Right cardiac atrium (tissue), 5 donors: ENCODE results near the gene GOLIM4. TPM values are rescaled to one million over a fixed set of nuclear protein-coding genes. Genes with fewer than 3 reads are reported as not detected.
A peak's percentile ranks its signal among the peaks of the same experiment; 100 is the strongest.
"Not testable (repeated sequence)": the region's sequence is repeated elsewhere in the genome, so short reads cannot be mapped to it uniquely, and the experiment has no call there.

Source experiments
- ATAC-seq, 2 donors: fragments of 200-7000 bp; cut with Tn5 transposase; one replicate each; pipeline versions ENCODE4 v1.8.0 to v1.9.1; 2020; ENCODE audit warnings: moderate library complexity in 2 of 2, mild to moderate bottlenecking in 1 of 2
- DNase-seq, 3 donors: peaks; one replicate each; pipeline ENCODE4 v3.0.0-alpha.2; 2020
- H3K27ac ChIP-seq: one replicate; pipeline ENCODE4 v1.5.1; 2013; ENCODE audit warnings: mild to moderate bottlenecking, low read length, control low read depth, moderate library complexity
- H3K27me3 ChIP-seq: one replicate; pipeline ENCODE4 v1.6.1; 2013; ENCODE audit not compliant: control insufficient read depth, insufficient read depth
- H3K4me1 ChIP-seq: one replicate; pipeline ENCODE4 v1.6.1; 2013; ENCODE audit warnings: low read length; ENCODE audit not compliant: control insufficient read depth, insufficient read depth
- H3K4me3 ChIP-seq: one replicate; pipeline ENCODE4 v1.5.1; 2013; ENCODE audit warnings: low read length, control low read depth
- H3K9me3 ChIP-seq: one replicate; pipeline ENCODE4 v1.6.1; 2013; ENCODE audit warnings: low read length; ENCODE audit not compliant: control insufficient read depth
- WGBS: extraction: QIAGEN DNeasy Blood & Tissue Kit; methylation state at CpG from one replicate; pipeline ENCODE4 v1.1.7; 2013; 5-methylcytosine and 5-hydroxymethylcytosine counted together
- intact Hi-C, 4 donors: fragments of 100-400 bp; cut with DNase I; formaldehyde crosslinking; loops; one replicate each; pipeline versions ENCODE4 v1.11.0 to v1.14.0; 2022 to 2023
- polyA plus RNA-seq: library from polyadenylated mRNA; stranded (reverse); fragments of 200-250 nt; gene quantifications from one replicate; pipeline ENCODE4 v1.2.3, GENCODE V29; 2013
- total RNA-seq, 4 donors: library from RNA; stranded (reverse); fragmentation: NEBNext Ultra II Directional; extraction: Animal tissue kit (Norgen Biotek cat#: 25700); gene quantifications; one replicate each; pipeline ENCODE4 v1.2.1, GENCODE V29; 2021
- donor health status: healthy with polysubstance abuse.
- donor health status: DM: no; HTN: yes; CAD: no.
- donor health status: DM: no; HTN: no; CAD: no.
- donor health status: DM: no; HTN: yes; CAD: no; lungs with severe emphysema.
- donor health status: DM: yes; HTN: yes; CAD: no.

GOLIM4 gene
- total and polyA plus RNA-seq, 5 donors, result 33.5 to 73.7 (median 65.3) TPM

DNA sequence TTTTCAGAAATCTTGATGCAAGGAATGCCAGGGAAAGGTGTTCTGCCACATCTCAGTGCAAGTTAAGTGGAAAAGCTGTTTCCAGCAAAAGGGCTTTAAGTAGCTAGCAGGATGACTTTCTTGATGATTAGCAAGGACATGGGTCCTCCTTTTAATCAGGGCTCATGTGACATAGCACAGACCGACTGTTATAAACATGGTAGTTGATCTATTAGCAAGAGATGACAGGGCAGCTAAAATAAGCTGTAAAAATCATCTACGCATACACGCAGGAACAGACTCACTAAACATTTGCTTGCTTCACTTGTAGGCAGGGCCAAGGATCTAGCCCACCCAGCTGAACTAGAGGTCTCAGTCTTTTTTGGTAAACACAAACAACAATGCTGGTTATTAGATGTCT lies 69.0 kb downstream of the GOLIM4 start:
- no peaks in the 10 kb centered on the region for H3K27me3 ChIP-seq
- H3K4me1 ChIP-seq, result no peaks in the 10 kb centered on the region
- H3K9me3 ChIP-seq, result no peaks in the 10 kb centered on the region
- H3K27ac ChIP-seq, result peak overlapping the region; percentile 67
- H3K4me3 ChIP-seq, result no peak overlapping the region
- peak; percentile 61 to 70 for ATAC-seq
- intact Hi-C loops, result no loop called here
- WGBS, result 74% methylated on average over 3 of the region's 3 CpGs
- DNase-seq, result no peak

- no peak for ATAC-seq
- intact Hi-C loops, result no loop called here
- Histone ChIP-seq H3K27me3 (no peaks in the 10 kb centered on the region), H3K4me3 (no peak overlapping the region), H3K9me3 (no peaks in the 10 kb centered on the region), H3K27ac (no peak overlapping the region), H3K4me1 (no peaks in the 10 kb centered on the region)
- no peak for DNase-seq
These were observed 70.6 kb downstream of the GOLIM4 start for GRCh38 chr3:168025076-168025475.

DNA sequence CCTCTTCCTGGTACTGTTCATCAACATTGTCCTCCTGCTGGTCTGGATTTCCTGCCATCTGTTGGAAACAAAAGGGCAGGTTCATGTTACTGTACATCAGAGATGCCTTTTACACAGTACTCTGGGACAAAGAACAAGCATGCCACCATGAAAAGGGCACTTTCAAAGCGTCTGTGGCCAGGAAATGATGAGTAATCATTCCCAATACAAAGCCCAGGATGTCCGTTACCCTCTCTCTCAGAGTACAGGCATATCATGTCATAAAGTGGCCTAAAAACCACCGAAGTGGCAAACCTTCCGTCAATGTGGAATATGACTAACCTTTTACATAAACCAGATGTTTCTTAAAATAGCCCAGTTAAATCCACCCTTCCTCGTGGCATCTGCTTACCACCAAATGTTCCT lies 71.2 kb downstream of the GOLIM4 start:
- WGBS, result 39% methylated on average over 5 of the region's 5 CpGs
- ATAC-seq, result peak; percentile 59 to 84
- Histone ChIP-seq H3K4me3 (no peak overlapping the region), H3K4me1 (no peaks in the 10 kb centered on the region), H3K27me3 (no peaks in the 10 kb centered on the region), H3K27ac (peak overlapping the region; percentile 62), H3K9me3 (no peaks in the 10 kb centered on the region)
- no peak for DNase-seq
- intact Hi-C loops, result no loop called here

- no peak for DNase-seq
- WGBS, result 89% methylated on average over 7 of the region's 7 CpGs
- no peak for ATAC-seq
- no peaks in the 10 kb centered on the region for H3K4me1 ChIP-seq
- intact Hi-C loops, result no loop called here
- no peak overlapping the region for H3K27ac ChIP-seq
- H3K9me3 ChIP-seq, result no peaks in the 10 kb centered on the region
- H3K27me3 ChIP-seq, result no peaks in the 10 kb centered on the region
- no peak overlapping the region for H3K4me3 ChIP-seq
These were observed 73.8 kb downstream of the GOLIM4 start for GRCh38 chr3:168021737-168022450.

GRCh38 chr3:168011280-168011679 lies 84.4 kb downstream of the GOLIM4 start:
- H3K9me3 ChIP-seq, H3K4me1 ChIP-seq, H3K27ac ChIP-seq, ATAC-seq, H3K27me3 ChIP-seq, H3K4me3 ChIP-seq, DNase-seq, intact Hi-C loops: not testable (repeated sequence)
- 93% methylated on average over 17 of the region's 17 CpGs for WGBS

- DNase-seq, result no peak
- 92% methylated on average over 2 of the region's 2 CpGs for WGBS
- peaks cover 2% of the 10 kb centered on the region for H3K9me3 ChIP-seq
- ATAC-seq, result no peak
- intact Hi-C loops, result no loop called here
- no peaks in the 10 kb centered on the region for H3K27me3 ChIP-seq
- H3K27ac ChIP-seq, result no peak overlapping the region
- H3K4me1 ChIP-seq, result no peaks in the 10 kb centered on the region
- no peak overlapping the region for H3K4me3 ChIP-seq
These were observed 89.1 kb downstream of the GOLIM4 start for GRCh38 chr3:168006584-168006983.

GRCh38 chr3:168003911-168004310 lies 91.8 kb downstream of the GOLIM4 start:
- Histone ChIP-seq H3K27ac (no peak overlapping the region), H3K4me1 (peaks cover 1% of the 10 kb centered on the region), H3K9me3 (peaks cover 2% of the 10 kb centered on the region), H3K4me3 (no peak overlapping the region), H3K27me3 (no peaks in the 10 kb centered on the region)
- no peak for DNase-seq
- intact Hi-C loops, result no loop called here
- ATAC-seq, result no peak
- 79% methylated on average over 4 of the region's 4 CpGs for WGBS

- intact Hi-C loops, result no loop called here
- no peaks in the 10 kb centered on the region for H3K27me3 ChIP-seq
- 17% methylated on average over 1 of the region's 1 CpG for WGBS
- peaks cover 2% of the 10 kb centered on the region for H3K9me3 ChIP-seq
- peaks cover 1% of the 10 kb centered on the region for H3K4me1 ChIP-seq
- H3K27ac ChIP-seq, result no peak overlapping the region
- H3K4me3 ChIP-seq, result no peak overlapping the region
- DNase-seq (peak in 1 of 3 donors; percentile 58), ATAC-seq (no peak)
These were observed 92.8 kb downstream of the GOLIM4 start for GRCh38 chr3:168002786-168003368.

DNA sequence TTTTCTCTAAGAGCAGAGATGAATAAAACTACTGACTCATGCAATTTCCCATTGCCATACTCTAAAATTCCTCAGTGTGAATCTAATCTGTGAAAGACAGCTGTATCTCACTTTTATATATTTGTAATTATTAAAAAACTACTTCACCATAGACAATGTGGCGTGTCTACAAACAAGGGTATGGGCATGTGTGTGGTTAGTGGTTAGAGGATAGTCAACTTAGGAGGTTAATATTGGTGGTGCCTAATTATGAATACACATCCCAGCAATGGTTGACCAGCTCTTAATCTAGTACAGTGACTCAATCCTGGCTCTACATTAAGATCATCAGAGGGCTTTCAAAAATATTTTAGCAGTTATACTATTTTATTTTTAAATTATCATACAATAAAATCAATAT lies 94.5 kb downstream of the GOLIM4 start:
- ATAC-seq, result no peak
- WGBS, result 90% methylated on average over 1 of the region's 1 CpG
- intact Hi-C loops, result no loop called here

DNA sequence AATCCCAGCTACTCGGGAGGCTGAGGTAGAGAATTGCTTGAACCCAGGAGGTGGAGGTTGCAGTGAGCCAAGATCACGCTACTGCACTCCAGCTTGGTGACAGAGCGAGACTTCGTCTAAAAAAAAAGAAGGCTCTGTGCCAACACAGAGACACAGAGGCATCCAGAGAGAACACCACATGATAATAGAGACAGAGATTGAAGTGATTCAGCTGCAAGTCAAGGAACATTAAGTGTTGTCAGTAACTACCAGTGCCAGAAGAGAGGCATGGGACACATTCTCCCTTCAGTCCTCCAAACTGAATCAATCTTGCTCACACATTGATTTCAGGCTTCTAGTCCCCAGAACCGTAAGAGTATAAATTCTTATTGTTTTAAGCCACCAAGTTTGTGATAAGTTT lies 97.5 kb downstream of the GOLIM4 start:
- 50% methylated on average over 5 of the region's 5 CpGs for WGBS
- no peaks in the 10 kb centered on the region for H3K27me3 ChIP-seq
- peaks cover 1% of the 10 kb centered on the region for H3K4me1 ChIP-seq
- H3K27ac ChIP-seq, result no peak overlapping the region
- intact Hi-C loops, result no loop called here
- H3K9me3 ChIP-seq, result peaks cover 2% of the 10 kb centered on the region
- no peak for DNase-seq
- no peak overlapping the region for H3K4me3 ChIP-seq
- ATAC-seq, result no peak

More for the DNA sequence above, 94.5 kb downstream of the GOLIM4 start:
- Histone ChIP-seq H3K4me3 (no peak overlapping the region), H3K9me3 (peaks cover 2% of the 10 kb centered on the region), H3K27ac (no peak overlapping the region), H3K4me1 (peaks cover 1% of the 10 kb centered on the region), H3K27me3 (no peaks in the 10 kb centered on the region)
- DNase-seq, result no peak

DNA sequence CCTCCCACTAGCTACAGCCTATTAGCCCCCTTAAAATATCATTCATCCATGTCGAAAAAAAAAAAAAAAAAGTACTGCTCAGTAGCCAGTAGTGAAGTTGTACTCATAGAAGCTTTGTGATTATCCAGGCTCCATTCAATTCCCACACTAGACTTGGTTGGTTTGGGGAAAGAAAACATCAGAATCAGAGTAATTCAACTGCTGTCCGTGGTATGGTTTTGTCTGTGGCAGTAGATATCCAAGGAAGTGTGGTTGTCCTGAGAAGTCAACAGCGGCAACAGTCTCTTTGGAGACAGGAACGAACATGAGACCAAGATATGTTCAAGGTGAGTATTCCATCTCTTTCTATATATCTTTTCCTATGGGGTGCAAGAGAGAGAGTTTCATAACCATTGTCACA lies 99.2 kb downstream of the GOLIM4 start:
- Histone ChIP-seq H3K4me3 (no peak overlapping the region), H3K4me1 (peaks cover 1% of the 10 kb centered on the region), H3K27ac (no peak overlapping the region), H3K27me3 (no peaks in the 10 kb centered on the region), H3K9me3 (no peaks in the 10 kb centered on the region)
- ATAC-seq, result no peak
- 85% methylated on average over 4 of the region's 4 CpGs for WGBS
- intact Hi-C loops, result no loop called here
- no peak for DNase-seq
